Gastrocnemius medialis (tissue), 4 donors: ENCODE measurements around the gene MSI2.

ENCODE experiments used
- CTCF ChIP-seq, 5 experiments: fragments of 450-650 bp in 3 of 5; fragments of 200-600 bp in 2 of 5; sonication (generic) in 2 of 5; IDR thresholded peaks in 4 of 5; conservative IDR thresholded peaks in 1 of 5; 1 replicate in 4 of 5; 2 replicates in 1 of 5; pipeline ENCODE4 v1.5.1; 2016 to 2019; ENCODE audit warnings: antibody characterized with exemption in 5 of 5, mild to moderate bottlenecking in 3 of 5, moderate library complexity in 3 of 5
- POLR2A ChIP-seq, 2 donors: fragments of 450-650 bp; IDR thresholded peaks; one replicate each; pipeline ENCODE4 v1.6.1; 2017; ENCODE audit warnings: antibody characterized with exemption in 2 of 2, mild to moderate bottlenecking in 2 of 2, moderate library complexity in 2 of 2

GRCh38 chr17:57302690-57303465 lies 46.6 kb downstream of the MSI2 start:
- no peak for TF ChIP-seq CTCF (IDR thresholded peaks at IDR 0.05 in 4 of 5, conservative IDR thresholded peaks at IDR 0.05 in 1 of 5)
- TF ChIP-seq POLR2A (IDR thresholded peaks at IDR 0.05) = no peak
